ENCODE measurements around the gene ARID5B.
A peak's percentile ranks its signal among the peaks of the same experiment; 100 is the strongest.

The ARID5B gene

GRCh38 chr10:62038609-62039190, 137.2 kb downstream of the ARID5B start:
- peak; percentile 83 for DNase-seq

- DNase-seq: no peak
These were observed 138.5 kb downstream of the ARID5B start for GRCh38 chr10:62039954-62040353.

GRCh38 chr10:62040881-62041280, 139.4 kb downstream of the ARID5B start:
- DNase-seq: no peak

GRCh38 chr10:62043421-62044021, 142.0 kb downstream of the ARID5B start:
- no peak for DNase-seq

GRCh38 chr10:62044566-62044965, 143.1 kb downstream of the ARID5B start:
- no peak for DNase-seq

GRCh38 chr10:62045765-62046521, 144.4 kb downstream of the ARID5B start:
- DNase-seq: peak; percentile 45

GRCh38 chr10:62046522-62047227, 145.2 kb downstream of the ARID5B start:
- DNase-seq: no peak

- no peak for DNase-seq
These were observed 145.9 kb downstream of the ARID5B start for GRCh38 chr10:62047228-62047892.

- no peak for DNase-seq
These were observed 146.5 kb downstream of the ARID5B start for GRCh38 chr10:62047960-62048383.

- no peak for DNase-seq
These were observed 147.0 kb downstream of the ARID5B start for GRCh38 chr10:62048470-62048869.

GRCh38 chr10:62048919-62049623, 147.6 kb downstream of the ARID5B start:
- peak; percentile 90 for DNase-seq

GRCh38 chr10:62049624-62050345, 148.3 kb downstream of the ARID5B start:
- no peak for DNase-seq

- no peak for DNase-seq
These were observed 148.9 kb downstream of the ARID5B start for GRCh38 chr10:62050346-62050892.

GRCh38 chr10:62050893-62051433, 149.5 kb downstream of the ARID5B start:
- no peak for DNase-seq

- DNase-seq: no peak
These were observed 150.8 kb downstream of the ARID5B start for GRCh38 chr10:62052276-62052675.

GRCh38 chr10:62053860-62054259, 152.4 kb downstream of the ARID5B start:
- no peak for DNase-seq

GRCh38 chr10:62054408-62054807, 152.9 kb downstream of the ARID5B start:
- DNase-seq: no peak

GRCh38 chr10:62054830-62055229, 153.3 kb downstream of the ARID5B start:
- no peak for DNase-seq

GRCh38 chr10:62056219-62056618, 154.7 kb downstream of the ARID5B start:
- DNase-seq: no peak

- DNase-seq: no peak
These were observed 155.2 kb downstream of the ARID5B start for GRCh38 chr10:62056698-62057097.

GRCh38 chr10:62057359-62057758, 155.9 kb downstream of the ARID5B start:
- DNase-seq: no peak

Measured in right hindlimb (tissue), 1 donor.